A673 (cell line): ENCODE data around the gene RTKN2.

Experiments used
- EZH2 ChIP-seq: fragments of 200-600 bp; sonication (generic); IDR thresholded peaks from 2 replicates; pipeline ENCODE4 v1.6.1; 2017; ENCODE audit warnings: borderline replicate concordance, low read depth, mild to moderate bottlenecking, mixed read lengths, antibody characterized with exemption, low read length; ENCODE audit not compliant: poor library complexity, severe bottlenecking
- TF ChIP-seq, protein P1 (sequence below): fragments of 300-800, 200-600 bp; sonication (generic); conservative IDR thresholded peaks from 2 replicates; pipeline ENCODE4 v1.5.1; 2017; ENCODE audit warnings: low read depth, mild to moderate bottlenecking, antibody characterized with exemption, low read length, moderate library complexity, mixed read lengths

DNA sequence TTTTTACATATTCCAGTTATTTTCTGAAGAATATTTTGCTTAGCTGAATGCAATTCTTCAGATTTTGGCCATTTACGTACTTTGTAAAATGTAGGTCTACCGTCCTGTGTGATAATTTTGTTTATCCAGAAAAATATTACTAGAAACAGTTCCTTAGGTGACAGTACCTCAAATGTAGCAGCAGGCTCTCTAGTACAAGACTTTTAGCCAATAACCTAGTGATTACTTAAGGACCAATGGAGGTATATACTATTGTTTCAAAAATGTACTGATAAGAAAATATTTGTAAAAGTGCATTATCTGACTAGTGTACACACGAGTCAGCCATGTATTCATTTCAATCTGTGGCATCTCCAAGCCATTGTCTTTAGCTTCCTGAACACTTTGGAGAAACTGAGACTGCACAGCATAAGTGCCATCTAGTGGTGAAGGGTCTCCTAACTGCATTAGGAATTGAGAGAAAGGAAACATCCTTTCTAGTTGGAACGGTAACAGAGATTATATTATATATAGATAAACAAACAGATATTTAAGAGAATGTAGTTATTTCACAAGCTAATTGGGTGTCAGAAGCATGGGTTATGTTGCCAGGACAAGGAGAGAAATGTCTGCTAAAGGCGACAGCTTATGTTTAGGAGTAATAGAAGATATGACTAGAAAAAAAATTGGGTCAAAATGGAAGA is 23.7 kb downstream of the RTKN2 start:
- TF ChIP-seq, protein P1, sequence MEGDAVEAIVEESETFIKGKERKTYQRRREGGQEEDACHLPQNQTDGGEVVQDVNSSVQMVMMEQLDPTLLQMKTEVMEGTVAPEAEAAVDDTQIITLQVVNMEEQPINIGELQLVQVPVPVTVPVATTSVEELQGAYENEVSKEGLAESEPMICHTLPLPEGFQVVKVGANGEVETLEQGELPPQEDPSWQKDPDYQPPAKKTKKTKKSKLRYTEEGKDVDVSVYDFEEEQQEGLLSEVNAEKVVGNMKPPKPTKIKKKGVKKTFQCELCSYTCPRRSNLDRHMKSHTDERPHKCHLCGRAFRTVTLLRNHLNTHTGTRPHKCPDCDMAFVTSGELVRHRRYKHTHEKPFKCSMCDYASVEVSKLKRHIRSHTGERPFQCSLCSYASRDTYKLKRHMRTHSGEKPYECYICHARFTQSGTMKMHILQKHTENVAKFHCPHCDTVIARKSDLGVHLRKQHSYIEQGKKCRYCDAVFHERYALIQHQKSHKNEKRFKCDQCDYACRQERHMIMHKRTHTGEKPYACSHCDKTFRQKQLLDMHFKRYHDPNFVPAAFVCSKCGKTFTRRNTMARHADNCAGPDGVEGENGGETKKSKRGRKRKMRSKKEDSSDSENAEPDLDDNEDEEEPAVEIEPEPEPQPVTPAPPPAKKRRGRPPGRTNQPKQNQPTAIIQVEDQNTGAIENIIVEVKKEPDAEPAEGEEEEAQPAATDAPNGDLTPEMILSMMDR = peak; percentile 93
- no peak for TF ChIP-seq EZH2
